Retina (tissue), 1 donor: ENCODE results near the gene CDK5RAP2.
A peak's percentile ranks its signal among the peaks of the same experiment; 100 is the strongest.
"Not testable (repeated sequence)": the region's sequence is repeated elsewhere in the genome, so short reads cannot be mapped to it uniquely, and the experiment has no call there.

Experiments used
- DNase-seq: peaks from one replicate; pipeline ENCODE4 v3.0.0-alpha.2; 2016

Gene CDK5RAP2

GRCh38 chr9:120510816-120511215 is 69.2 kb downstream of the CDK5RAP2 start:
- no peak for DNase-seq

GRCh38 chr9:120507936-120508510 is 71.9 kb downstream of the CDK5RAP2 start:
- DNase-seq: no peak

GRCh38 chr9:120505186-120505585 is 74.8 kb downstream of the CDK5RAP2 start:
- DNase-seq: no peak

- no peak for DNase-seq
Measured at GRCh38 chr9:120500733-120501132, 79.2 kb downstream of the CDK5RAP2 start.

GRCh38 chr9:120497865-120498264 is 82.1 kb downstream of the CDK5RAP2 start:
- DNase-seq: not testable (repeated sequence)

- DNase-seq: not testable (repeated sequence)
Measured at GRCh38 chr9:120496438-120496837, 83.5 kb downstream of the CDK5RAP2 start.

GRCh38 chr9:120490888-120491595 is 88.9 kb downstream of the CDK5RAP2 start:
- no peak for DNase-seq

GRCh38 chr9:120486835-120487234 is 93.1 kb downstream of the CDK5RAP2 start:
- no peak for DNase-seq

GRCh38 chr9:120486347-120486746 is 93.6 kb downstream of the CDK5RAP2 start:
- DNase-seq: no peak

- no peak for DNase-seq
Measured at GRCh38 chr9:120485788-120486187, 94.2 kb downstream of the CDK5RAP2 start.

- DNase-seq: no peak
Measured at GRCh38 chr9:120484162-120484561, 95.8 kb downstream of the CDK5RAP2 start.

GRCh38 chr9:120482424-120483186 is 97.4 kb downstream of the CDK5RAP2 start:
- DNase-seq: no peak

- no peak for DNase-seq
Measured at GRCh38 chr9:120481846-120482245, 98.1 kb downstream of the CDK5RAP2 start.

GRCh38 chr9:120481248-120481647 is 98.7 kb downstream of the CDK5RAP2 start:
- DNase-seq: no peak

GRCh38 chr9:120480707-120481106 is 99.3 kb downstream of the CDK5RAP2 start:
- no peak for DNase-seq

- DNase-seq: no peak
Measured at GRCh38 chr9:120478208-120478607, 101.8 kb downstream of the CDK5RAP2 start.

GRCh38 chr9:120477534-120478001 is 102.4 kb downstream of the CDK5RAP2 start:
- DNase-seq: peak; percentile 76

- no peak for DNase-seq
Measured at GRCh38 chr9:120475341-120475740, 104.6 kb downstream of the CDK5RAP2 start.

- DNase-seq: no peak
Measured at GRCh38 chr9:120474591-120475243, 105.2 kb downstream of the CDK5RAP2 start.

GRCh38 chr9:120473608-120474007 is 106.4 kb downstream of the CDK5RAP2 start:
- DNase-seq: no peak

GRCh38 chr9:120465685-120466407 is 114.1 kb downstream of the CDK5RAP2 start:
- no peak for DNase-seq

GRCh38 chr9:120464887-120465421 is 115.0 kb downstream of the CDK5RAP2 start:
- no peak for DNase-seq
